ENCODE results near the gene FRMD4A. TPM values are rescaled to one million over a fixed set of nuclear protein-coding genes. Genes with fewer than 3 reads are reported as not detected.
A peak's percentile ranks its signal among the peaks of the same experiment; 100 is the strongest.
"Not testable (repeated sequence)": the region's sequence is repeated elsewhere in the genome, so short reads cannot be mapped to it uniquely, and the experiment has no call there.

FRMD4A gene
- total RNA-seq, 1 donor from 2014 or later: 42.3 TPM

- no peak for ATAC-seq
- DNase-seq (ENCODE audit: missing footprints): no peak
- intact Hi-C loops (cut with DNase I): no loop called here
Measured at GRCh38 chr10:13732465-13732881, 598.3 kb downstream of the FRMD4A start.

GRCh38 chr10:13731799-13732198, 598.9 kb downstream of the FRMD4A start:
- no peak for ATAC-seq
- intact Hi-C loops (cut with DNase I): no loop called here
- no peak for DNase-seq (ENCODE audit: missing footprints)

- no peak for DNase-seq (ENCODE audit: missing footprints)
- ATAC-seq: peak; percentile 42
- intact Hi-C loops (cut with DNase I): no loop called here
Measured at GRCh38 chr10:13730956-13731355, 599.8 kb downstream of the FRMD4A start.

- ATAC-seq (no peak), DNase-seq (ENCODE audit: missing footprints) (no peak)
- intact Hi-C loops (cut with DNase I): no loop called here
Measured at GRCh38 chr10:13730306-13730652, 600.4 kb downstream of the FRMD4A start.

- ATAC-seq (no peak), DNase-seq (ENCODE audit: missing footprints) (no peak)
- intact Hi-C loops (cut with DNase I): no loop called here
Measured at GRCh38 chr10:13729586-13730305, 601.0 kb downstream of the FRMD4A start.

- intact Hi-C loops (cut with DNase I): no loop called here
- ATAC-seq: no peak
- no peak for DNase-seq (ENCODE audit: missing footprints)
Measured at GRCh38 chr10:13728898-13729535, 601.7 kb downstream of the FRMD4A start.

- ATAC-seq (no peak), DNase-seq (ENCODE audit: missing footprints) (no peak)
- intact Hi-C loops (cut with DNase I): no loop called here
Measured at GRCh38 chr10:13725594-13725993, 605.1 kb downstream of the FRMD4A start.

GRCh38 chr10:13724484-13724883, 606.2 kb downstream of the FRMD4A start:
- intact Hi-C loops (cut with DNase I): loop anchor here (5.0 kb wide), 1 partner anchor 42 kb away; no protein-coding TSS in a partner anchor
- ATAC-seq (peak; percentile 80), DNase-seq (ENCODE audit: missing footprints) (no peak)

- ATAC-seq (no peak), DNase-seq (ENCODE audit: missing footprints) (no peak)
- intact Hi-C loops (cut with DNase I): loop anchor here (5.0 kb wide), 1 partner anchor 41 kb away; no protein-coding TSS in a partner anchor
Measured at GRCh38 chr10:13722747-13723653, 607.7 kb downstream of the FRMD4A start.

GRCh38 chr10:13721486-13721885, 609.2 kb downstream of the FRMD4A start:
- intact Hi-C loops (cut with DNase I): loop anchor here (5.0 kb wide), 1 partner anchor 39 kb away; no protein-coding TSS in a partner anchor
- DNase-seq (ENCODE audit: missing footprints) (no peak), ATAC-seq (no peak)

- intact Hi-C loops (cut with DNase I): loop anchor here (5.0 kb wide), 1 partner anchor 38 kb away; no protein-coding TSS in a partner anchor
- ATAC-seq (no peak), DNase-seq (ENCODE audit: missing footprints) (no peak)
Measured at GRCh38 chr10:13720699-13721098, 610.0 kb downstream of the FRMD4A start.

- ATAC-seq (peak; percentile 14), DNase-seq (ENCODE audit: missing footprints) (no peak)
- intact Hi-C loops (cut with DNase I): no loop called here
Measured at GRCh38 chr10:13719425-13719824, 611.3 kb downstream of the FRMD4A start.

- DNase-seq (ENCODE audit: missing footprints) (no peak), ATAC-seq (no peak)
- intact Hi-C loops (cut with DNase I): no loop called here
Measured at GRCh38 chr10:13718820-13719219, 611.9 kb downstream of the FRMD4A start.

GRCh38 chr10:13717936-13718772, 612.6 kb downstream of the FRMD4A start:
- DNase-seq (ENCODE audit: missing footprints): peak; percentile 86
- peak; percentile 84 for ATAC-seq
- intact Hi-C loops (cut with DNase I): no loop called here

GRCh38 chr10:13717571-13717935, 613.2 kb downstream of the FRMD4A start:
- ATAC-seq: no peak
- no peak for DNase-seq (ENCODE audit: missing footprints)
- intact Hi-C loops (cut with DNase I): no loop called here

- DNase-seq (ENCODE audit: missing footprints) (no peak), ATAC-seq (peak; percentile 21)
- intact Hi-C loops (cut with DNase I): no loop called here
Measured at GRCh38 chr10:13716081-13717071, 614.3 kb downstream of the FRMD4A start.

- DNase-seq (ENCODE audit: missing footprints); ATAC-seq; intact Hi-C loops (cut with DNase I): not testable (repeated sequence)
Measured at GRCh38 chr10:13715596-13715995, 615.1 kb downstream of the FRMD4A start.

Measured in Right ventricle myocardium inferior (tissue), 1 donor.